Mucosa of stomach (tissue), 1 donor: Measurements from ENCODE around the gene CERS5.
"Not testable (repeated sequence)": the region's sequence is repeated elsewhere in the genome, so short reads cannot be mapped to it uniquely, and the experiment has no call there.

Experiments
- H3K27me3 ChIP-seq: one replicate; pipeline ENCODE4 v1.7.0; 2013; ENCODE audit warnings: mild to moderate bottlenecking, low read length; ENCODE audit not compliant: control insufficient read depth, insufficient read depth
- H3K36me3 ChIP-seq: one replicate; pipeline ENCODE4 v1.7.0; 2013; ENCODE audit warnings: low read length; ENCODE audit not compliant: control insufficient read depth, insufficient read depth
- H3K4me1 ChIP-seq: one replicate; pipeline ENCODE4 v1.7.0; 2013; ENCODE audit warnings: mild to moderate bottlenecking, low read length; ENCODE audit not compliant: control insufficient read depth, insufficient read depth
- H3K4me3 ChIP-seq: one replicate; pipeline ENCODE4 v1.7.0; 2013; ENCODE audit warnings: low read length
- H3K9ac ChIP-seq: one replicate; pipeline ENCODE4 v1.7.0; 2013; ENCODE audit warnings: mild to moderate bottlenecking, low read length, moderate library complexity
- H3K9me3 ChIP-seq: one replicate; pipeline ENCODE4 v1.7.0; 2013; ENCODE audit warnings: mild to moderate bottlenecking, low read length, moderate library complexity; ENCODE audit not compliant: control insufficient read depth
- donor health status: Pancreatic carcinoma.

CERS5 gene

GRCh38 chr12:50185301-50185895 is 18.2 kb upstream of the CERS5 start:
- H3K9ac ChIP-seq = no peak overlapping the region
- H3K9me3 ChIP-seq = no peaks in the 10 kb centered on the region
- H3K4me3 ChIP-seq = no peak overlapping the region
- no peaks in the 10 kb centered on the region for H3K27me3 ChIP-seq
- no peaks in the 10 kb centered on the region for H3K36me3 ChIP-seq
- peaks cover 10% of the 10 kb centered on the region for H3K4me1 ChIP-seq

GRCh38 chr12:50184261-50184660 is 17.1 kb upstream of the CERS5 start:
- Histone ChIP-seq H3K9me3 (no peaks in the 10 kb centered on the region), H3K4me1 (peaks cover 9% of the 10 kb centered on the region), H3K4me3 (no peak overlapping the region), H3K36me3 (no peaks in the 10 kb centered on the region), H3K9ac (no peak overlapping the region), H3K27me3 (no peaks in the 10 kb centered on the region)

- Histone ChIP-seq H3K9me3 (no peaks in the 10 kb centered on the region), H3K36me3 (peaks cover 4% of the 10 kb centered on the region), H3K9ac (no peak overlapping the region), H3K27me3 (no peaks in the 10 kb centered on the region), H3K4me1 (no peaks in the 10 kb centered on the region), H3K4me3 (no peak overlapping the region)
Measured at GRCh38 chr12:50182461-50182860, 15.3 kb upstream of the CERS5 start.

GRCh38 chr12:50181691-50182090 is 14.5 kb upstream of the CERS5 start:
- Histone ChIP-seq H3K4me3 (no peak overlapping the region), H3K27me3 (no peaks in the 10 kb centered on the region), H3K4me1 (no peaks in the 10 kb centered on the region), H3K9me3 (no peaks in the 10 kb centered on the region), H3K36me3 (peaks cover 6% of the 10 kb centered on the region), H3K9ac (no peak overlapping the region)

- H3K9ac ChIP-seq = no peak overlapping the region
- H3K36me3 ChIP-seq = peaks cover 6% of the 10 kb centered on the region
- H3K4me3 ChIP-seq = no peak overlapping the region
- H3K4me1 ChIP-seq = no peaks in the 10 kb centered on the region
- H3K9me3 ChIP-seq = no peaks in the 10 kb centered on the region
- H3K27me3 ChIP-seq = no peaks in the 10 kb centered on the region
Measured at GRCh38 chr12:50175716-50176026, 8.5 kb upstream of the CERS5 start.

GRCh38 chr12:50174971-50175715 is 8.0 kb upstream of the CERS5 start:
- peaks cover 6% of the 10 kb centered on the region for H3K36me3 ChIP-seq
- H3K9ac ChIP-seq = no peak overlapping the region
- H3K27me3 ChIP-seq = no peaks in the 10 kb centered on the region
- no peaks in the 10 kb centered on the region for H3K4me1 ChIP-seq
- no peaks in the 10 kb centered on the region for H3K9me3 ChIP-seq
- no peak overlapping the region for H3K4me3 ChIP-seq

GRCh38 chr12:50166799-50167048 is 445 bp downstream of the CERS5 start:
- Histone ChIP-seq H3K4me3 (peak overlapping the region; percentile 87), H3K36me3 (no peaks in the 10 kb centered on the region), H3K4me1 (peaks cover 15% of the 10 kb centered on the region), H3K9me3 (no peaks in the 10 kb centered on the region), H3K9ac (peak overlapping the region; percentile 91), H3K27me3 (no peaks in the 10 kb centered on the region)

GRCh38 chr12:50164963-50165362 is 2.2 kb downstream of the CERS5 start:
- Histone ChIP-seq H3K27me3 (no peaks in the 10 kb centered on the region), H3K9me3 (no peaks in the 10 kb centered on the region), H3K4me3 (no peak overlapping the region), H3K4me1 (peaks cover 19% of the 10 kb centered on the region), H3K9ac (no peak overlapping the region), H3K36me3 (no peaks in the 10 kb centered on the region)

- no peaks in the 10 kb centered on the region for H3K36me3 ChIP-seq
- H3K4me3 ChIP-seq = no peak overlapping the region
- no peaks in the 10 kb centered on the region for H3K27me3 ChIP-seq
- no peaks in the 10 kb centered on the region for H3K9me3 ChIP-seq
- no peak overlapping the region for H3K9ac ChIP-seq
- peaks cover 14% of the 10 kb centered on the region for H3K4me1 ChIP-seq
Measured at GRCh38 chr12:50162230-50162629, 4.9 kb downstream of the CERS5 start.

- Histone ChIP-seq H3K4me3 (no peak overlapping the region), H3K27me3 (no peaks in the 10 kb centered on the region), H3K9me3 (no peaks in the 10 kb centered on the region), H3K36me3 (no peaks in the 10 kb centered on the region), H3K9ac (no peak overlapping the region), H3K4me1 (peaks cover 4% of the 10 kb centered on the region)
Measured at GRCh38 chr12:50160643-50161042, 6.5 kb downstream of the CERS5 start.

- Histone ChIP-seq H3K9ac (no peak overlapping the region), H3K9me3 (no peaks in the 10 kb centered on the region), H3K4me1 (peaks cover 4% of the 10 kb centered on the region), H3K4me3 (no peak overlapping the region), H3K27me3 (no peaks in the 10 kb centered on the region), H3K36me3 (no peaks in the 10 kb centered on the region)
Measured at GRCh38 chr12:50157259-50157658, 9.9 kb downstream of the CERS5 start.

- no peak overlapping the region for H3K4me3 ChIP-seq
- no peak overlapping the region for H3K9ac ChIP-seq
- no peaks in the 10 kb centered on the region for H3K36me3 ChIP-seq
- peaks cover 4% of the 10 kb centered on the region for H3K4me1 ChIP-seq
- H3K9me3 ChIP-seq = no peaks in the 10 kb centered on the region
- no peaks in the 10 kb centered on the region for H3K27me3 ChIP-seq
Measured at GRCh38 chr12:50156641-50157040, 10.5 kb downstream of the CERS5 start.

- H3K9ac ChIP-seq, H3K4me1 ChIP-seq, H3K9me3 ChIP-seq, H3K36me3 ChIP-seq, H3K27me3 ChIP-seq, H3K4me3 ChIP-seq: not testable (repeated sequence)
Measured at GRCh38 chr12:50154947-50155346, 12.2 kb downstream of the CERS5 start.
